Measurements from ENCODE around the gene GGN. TPM values are rescaled to one million over a fixed set of nuclear protein-coding genes. Genes with fewer than 3 reads are reported as not detected.
A peak's percentile ranks its signal among the peaks of the same experiment; 100 is the strongest.
"Not testable (repeated sequence)": the region's sequence is repeated elsewhere in the genome, so short reads cannot be mapped to it uniquely, and the experiment has no call there.

The GGN gene
- total RNA-seq, 2 donors from 2014 or later, result not detected

DNA sequence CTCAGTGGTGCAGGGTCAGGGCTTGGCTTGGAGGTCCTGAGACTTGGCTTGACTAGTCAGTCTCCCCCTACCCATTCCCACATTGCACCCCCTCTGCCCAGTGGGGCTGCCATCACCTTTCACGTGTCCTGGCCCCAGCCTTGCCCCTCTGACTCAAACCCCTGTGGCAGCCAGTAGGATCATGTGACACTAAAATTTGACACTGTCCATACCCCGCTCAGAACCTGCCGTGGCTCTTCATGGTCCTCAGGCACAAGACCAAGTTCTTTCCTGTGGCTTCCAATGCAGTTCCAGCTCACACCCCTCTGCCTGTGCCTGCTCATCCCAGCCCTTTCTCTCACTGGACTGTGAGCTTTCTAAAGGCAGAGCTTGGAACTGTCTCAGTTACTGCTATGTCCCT, 11.3 kb downstream of the GGN start:
- Mint-ChIP-seq H3K27ac (peak overlapping the region; percentile 34), H3K36me3 (ENCODE audit: low read depth) (peaks cover 12% of the 10 kb centered on the region), H3K27me3 (no peaks in the 10 kb centered on the region), H3K4me1 (peaks cover 21% of the 10 kb centered on the region), H3K4me3 (peak overlapping the region; percentile 98)
- ATAC-seq (no peak), DNase-seq (no peak)
- H3K9me3 ChIP-seq (ENCODE audit: control insufficient read depth, low read length, poor library complexity, severe bottlenecking), result no peaks in the 10 kb centered on the region

GRCh38 chr19:38375748-38376147, 12.1 kb downstream of the GGN start:
- Mint-ChIP-seq H3K27me3 (peaks cover under 1% of the 10 kb centered on the region), H3K27ac (peak overlapping the region; percentile 100), H3K4me1 (peaks cover 21% of the 10 kb centered on the region), H3K36me3 (ENCODE audit: low read depth) (peaks cover 12% of the 10 kb centered on the region), H3K4me3 (peak overlapping the region; percentile 98)
- ATAC-seq (no peak), DNase-seq (no peak)
- no peaks in the 10 kb centered on the region for H3K9me3 ChIP-seq (ENCODE audit: control insufficient read depth, low read length, poor library complexity, severe bottlenecking)

DNA sequence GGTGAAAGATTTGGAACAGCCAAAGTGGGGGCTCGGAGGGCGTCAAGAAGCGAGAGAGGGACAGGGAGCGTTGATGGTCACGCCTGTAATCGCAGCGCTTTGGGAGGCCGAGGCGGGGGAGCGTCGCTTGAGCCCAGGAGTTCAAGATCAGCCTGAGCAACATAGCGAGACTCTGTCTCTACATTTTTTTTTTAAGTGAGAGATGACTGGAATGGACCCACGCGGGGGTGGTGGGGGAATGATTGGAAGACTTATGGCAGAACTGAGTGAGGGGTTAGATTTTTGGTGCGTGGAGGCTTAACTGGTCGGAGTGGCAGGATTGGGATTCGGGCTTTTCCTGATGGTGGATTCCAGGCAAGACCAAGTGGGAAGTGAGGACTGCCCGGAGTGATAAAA, 12.7 kb downstream of the GGN start:
- no peak for DNase-seq
- H3K27ac Mint-ChIP-seq, result peak overlapping the region; percentile 100
- peaks cover 11% of the 10 kb centered on the region for H3K36me3 Mint-ChIP-seq (ENCODE audit: low read depth)
- no peaks in the 10 kb centered on the region for H3K9me3 ChIP-seq (ENCODE audit: control insufficient read depth, low read length, poor library complexity, severe bottlenecking)
- H3K4me1 Mint-ChIP-seq, result peaks cover 18% of the 10 kb centered on the region
- no peak for ATAC-seq
- H3K27me3 Mint-ChIP-seq, result peaks cover 7% of the 10 kb centered on the region
- peak overlapping the region; percentile 98 for H3K4me3 Mint-ChIP-seq

GRCh38 chr19:38374332-38375097, 13.3 kb downstream of the GGN start, which contains the start of gene PSMD8:
TSS of gene PSMD8 (plus strand) at chr19:38374571. CDS start at chr19:38374602, 31 bp downstream.
- peaks cover 17% of the 10 kb centered on the region for H3K4me1 Mint-ChIP-seq
- ATAC-seq, result peak; percentile 97
- H3K36me3 Mint-ChIP-seq (ENCODE audit: low read depth), result peaks cover 10% of the 10 kb centered on the region
- H3K27ac Mint-ChIP-seq, result peak within 1 kb of the TSS; percentile 100
- H3K27me3 Mint-ChIP-seq, result peaks cover 13% of the 10 kb centered on the region
- H3K4me3 Mint-ChIP-seq, result peak within 1 kb of the TSS; percentile 98
- peak; percentile 96 to 97 (median 96) for DNase-seq
- H3K9me3 ChIP-seq (ENCODE audit: control insufficient read depth, low read length, poor library complexity, severe bottlenecking), result no peaks in the 10 kb centered on the region

- Mint-ChIP-seq H3K27me3 (peaks cover 16% of the 10 kb centered on the region), H3K36me3 (ENCODE audit: low read depth) (peaks cover 9% of the 10 kb centered on the region), H3K4me3 (peak overlapping the region; percentile 98), H3K27ac (peak overlapping the region; percentile 100), H3K4me1 (peaks cover 17% of the 10 kb centered on the region)
- H3K9me3 ChIP-seq (ENCODE audit: control insufficient read depth, low read length, poor library complexity, severe bottlenecking), result no peaks in the 10 kb centered on the region
- DNase-seq (no peak), ATAC-seq (no peak)
Observed at GRCh38 chr19:38373907-38374331, 13.9 kb downstream of the GGN start.

GRCh38 chr19:38371081-38371480, 16.8 kb downstream of the GGN start:
- Mint-ChIP-seq H3K27me3 (peaks cover 16% of the 10 kb centered on the region), H3K36me3 (ENCODE audit: low read depth) (peaks cover 9% of the 10 kb centered on the region), H3K4me1 (peaks cover 12% of the 10 kb centered on the region), H3K27ac (no peak overlapping the region), H3K4me3 (no peak overlapping the region)
- no peak for DNase-seq
- ATAC-seq, result no peak
- no peaks in the 10 kb centered on the region for H3K9me3 ChIP-seq (ENCODE audit: control insufficient read depth, low read length, poor library complexity, severe bottlenecking)

DNA sequence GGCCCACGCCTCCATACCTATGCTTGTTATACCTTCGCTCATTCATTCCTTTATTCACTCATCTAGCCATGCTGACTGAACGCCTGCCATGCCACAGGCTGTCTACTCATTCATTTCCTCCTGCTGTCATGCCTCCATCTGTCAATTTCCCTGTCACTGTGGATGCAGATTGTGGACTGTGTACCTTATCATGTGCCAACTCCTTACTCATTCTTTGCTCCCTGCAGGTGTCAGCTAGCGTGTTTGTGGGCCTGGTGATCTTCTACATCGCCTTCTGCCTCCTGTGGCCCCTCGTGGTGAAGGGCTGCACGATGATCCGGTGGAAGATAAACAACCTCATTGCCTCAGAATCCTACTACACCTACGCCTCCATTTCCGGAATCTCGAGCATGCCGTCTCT, 17.5 kb downstream of the GGN start:
- no peak overlapping the region for H3K4me3 Mint-ChIP-seq
- DNase-seq, result no peak
- H3K9me3 ChIP-seq (ENCODE audit: control insufficient read depth, low read length, poor library complexity, severe bottlenecking), result no peaks in the 10 kb centered on the region
- H3K27ac Mint-ChIP-seq, result no peak overlapping the region
- H3K36me3 Mint-ChIP-seq (ENCODE audit: low read depth), result peaks cover 9% of the 10 kb centered on the region
- H3K4me1 Mint-ChIP-seq, result peaks cover 10% of the 10 kb centered on the region
- H3K27me3 Mint-ChIP-seq, result peaks cover 16% of the 10 kb centered on the region
- ATAC-seq, result no peak

DNA sequence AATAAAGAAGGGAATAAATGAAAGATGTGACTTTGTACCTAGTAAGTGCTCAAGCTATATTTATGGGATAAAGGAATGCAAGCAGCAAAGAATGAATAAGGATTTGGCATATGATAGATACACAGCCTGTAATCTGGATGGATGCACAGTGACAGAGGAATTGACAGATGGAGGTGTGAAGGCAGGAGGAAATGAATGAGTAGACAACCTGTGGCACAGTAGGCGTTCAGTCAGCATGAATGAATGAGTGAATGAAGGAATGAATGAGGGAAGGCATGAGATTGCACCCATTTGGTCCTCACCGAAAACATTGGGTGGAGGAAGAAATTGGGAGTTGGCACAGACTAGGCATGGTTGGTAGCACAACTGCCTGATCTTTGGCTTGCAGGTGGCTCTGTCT, 18.2 kb downstream of the GGN start:
- Mint-ChIP-seq H3K27ac (no peak overlapping the region), H3K4me3 (no peak overlapping the region), H3K4me1 (peaks cover 3% of the 10 kb centered on the region), H3K36me3 (ENCODE audit: low read depth) (peaks cover 6% of the 10 kb centered on the region), H3K27me3 (peaks cover 16% of the 10 kb centered on the region)
- ATAC-seq, result no peak
- DNase-seq, result no peak
- H3K9me3 ChIP-seq (ENCODE audit: control insufficient read depth, low read length, poor library complexity, severe bottlenecking), result no peaks in the 10 kb centered on the region

GRCh38 chr19:38367041-38367440, 20.8 kb downstream of the GGN start:
- H3K4me3 Mint-ChIP-seq, result no peak overlapping the region
- H3K9me3 ChIP-seq (ENCODE audit: control insufficient read depth, low read length, poor library complexity, severe bottlenecking), result no peaks in the 10 kb centered on the region
- H3K27ac Mint-ChIP-seq, result no peak overlapping the region
- DNase-seq (no peak), ATAC-seq (no peak)
- peaks cover 5% of the 10 kb centered on the region for H3K36me3 Mint-ChIP-seq (ENCODE audit: low read depth)
- H3K27me3 Mint-ChIP-seq, result peaks cover 16% of the 10 kb centered on the region
- no peaks in the 10 kb centered on the region for H3K4me1 Mint-ChIP-seq

- not testable (repeated sequence) for H3K27ac Mint-ChIP-seq, DNase-seq
Observed at GRCh38 chr19:38362946-38363688, 24.7 kb downstream of the GGN start.

GRCh38 chr19:38362076-38362945, 25.5 kb downstream of the GGN start:
- H3K4me3 Mint-ChIP-seq, result peak overlapping the region; percentile 87
- H3K27ac Mint-ChIP-seq, result no peak overlapping the region
- H3K9me3 ChIP-seq (ENCODE audit: control insufficient read depth, low read length, poor library complexity, severe bottlenecking), result no peaks in the 10 kb centered on the region
- H3K36me3 Mint-ChIP-seq (ENCODE audit: low read depth), result no peaks in the 10 kb centered on the region
- H3K27me3 Mint-ChIP-seq, result no peaks in the 10 kb centered on the region
- peak; percentile 61 for ATAC-seq
- DNase-seq, result peak; percentile 29 to 60 (median 59)
- peaks cover 6% of the 10 kb centered on the region for H3K4me1 Mint-ChIP-seq

More at GRCh38 chr19:38362946-38363688, 24.7 kb downstream of the GGN start:
- H3K27me3 Mint-ChIP-seq; ATAC-seq; H3K9me3 ChIP-seq (ENCODE audit: control insufficient read depth, low read length, poor library complexity, severe bottlenecking); H3K36me3 Mint-ChIP-seq (ENCODE audit: low read depth); H3K4me1 Mint-ChIP-seq: not testable (repeated sequence)
- H3K4me3 Mint-ChIP-seq, result peak overlapping the region; percentile 87

DNA sequence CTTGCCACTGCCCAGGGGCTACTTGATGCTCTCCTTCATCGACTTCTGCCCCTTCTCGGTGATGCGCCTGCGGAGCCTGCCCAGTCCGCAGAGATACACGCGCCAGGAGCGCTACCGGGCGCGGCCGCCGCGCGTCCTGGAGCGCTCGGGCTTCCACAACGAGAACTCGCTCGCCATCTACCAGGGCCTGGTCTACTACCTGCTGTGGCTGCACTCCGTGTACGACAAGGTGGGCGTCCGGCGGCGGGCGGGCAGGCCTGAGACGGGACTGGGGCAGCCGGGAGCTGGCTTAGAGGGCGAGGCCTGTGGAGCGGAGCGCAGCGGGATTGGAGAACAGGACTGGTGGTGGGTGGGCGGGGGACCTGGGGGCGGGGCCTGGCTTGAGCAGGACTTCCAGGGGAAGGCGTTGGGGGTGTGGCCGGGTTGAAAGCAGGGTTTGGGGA, 26.2 kb downstream of the GGN start:
- Mint-ChIP-seq H3K4me3 (peak overlapping the region; percentile 87), H3K36me3 (ENCODE audit: low read depth) (no peaks in the 10 kb centered on the region)
- peak; percentile 20 to 58 (median 58) for DNase-seq

More for the DNA sequence above, 26.2 kb downstream of the GGN start:
- H3K27me3 Mint-ChIP-seq, result no peaks in the 10 kb centered on the region
- H3K9me3 ChIP-seq (ENCODE audit: control insufficient read depth, low read length, poor library complexity, severe bottlenecking), result no peaks in the 10 kb centered on the region
- H3K4me1 Mint-ChIP-seq, result peaks cover 8% of the 10 kb centered on the region
- H3K27ac Mint-ChIP-seq, result no peak overlapping the region
- ATAC-seq, result peak; percentile 81
